HepG2 (cell line): ENCODE measurements around the gene MORN5. TPM values are rescaled to one million over a fixed set of nuclear protein-coding genes. Genes with fewer than 3 reads are reported as not detected.

Experiments used
- ATAC-seq: fragments of 200-7000 bp; cut with Tn5 transposase; 3 replicates; pipeline ENCODE4 v1.9.1; 2020; ENCODE audit warnings: mild to moderate bottlenecking, moderate library complexity
- BruUV-seq: library from RNA; stranded (reverse); fragments of 400-500 nt; replicated peaks from 2 replicates; lab custom pipeline; 2021; lab: Mats Ljungman, UMichigan
- CTCF ChIA-PET: fragments of 300-600 bp; formaldehyde crosslinking; extraction: SDS; loops from one replicate; lab custom pipeline; 2021; ENCODE audit warnings: low total read pairs, inconsistent platforms, low intra/inter-chr PET ratio; lab: Yijun Ruan, JAX
- POLR2A ChIA-PET: fragments of 350-600 bp; sonication (Branson Sonifier 250); formaldehyde crosslinking; loops from one replicate; lab custom pipeline; 2020; ENCODE audit warnings: antibody characterized with exemption, inconsistent platforms; lab: Yijun Ruan, JAX
- DNase-seq: peaks from one replicate; pipeline ENCODE4 v3.0.0-alpha.2; 2015; ENCODE audit warnings: low spot score
- FAIRE-seq: peaks from 3 replicates; lab custom pipeline; 2011; peaks lifted over from hg19 to GRCh38; lab: Jason Lieb, UNC
- H2AFZ ChIP-seq: one replicate; pipeline ENCODE4 v1.6.1; 2011; ENCODE audit warnings: low read length, inconsistent platforms
- H3K27ac ChIP-seq: fragments of 300-600 bp; 3 replicates; pipeline ENCODE4 v1.8.0; 2011; ENCODE audit warnings: mixed run types, mild to moderate bottlenecking, mixed read lengths, low read length, inconsistent platforms; ENCODE audit not compliant: insufficient read depth; ENCODE audit errors: extremely low read length
- H3K27me3 ChIP-seq, 2 experiments: fragments of 200-600 bp in 1 of 2; 2 replicates in 1 of 2; 3 replicates in 1 of 2; pipeline versions ENCODE4 v1.6.0 to v1.8.0; 2011; ENCODE audit warnings: low read length in 2 of 2, mild to moderate bottlenecking in 2 of 2, moderate library complexity in 2 of 2, inconsistent platforms in 1 of 2; ENCODE audit not compliant: insufficient read depth in 2 of 2, control insufficient read depth in 1 of 2
- H3K36me3 ChIP-seq, 2 experiments: fragments of 200-600 bp in 1 of 2; replicated peaks in 1 of 2; 2 replicates in 1 of 2; 3 replicates in 1 of 2; pipeline versions ENCODE4 v1.5.1 to v1.8.0; 2011; ENCODE audit warnings: low read length in 2 of 2, inconsistent platforms in 1 of 2; ENCODE audit not compliant: insufficient read depth in 2 of 2, control insufficient read depth in 1 of 2
- H3K4me1 ChIP-seq: 2 replicates; pipeline ENCODE4 v1.5.1; 2012; ENCODE audit warnings: low read length, inconsistent platforms; ENCODE audit not compliant: insufficient read depth
- H3K4me2 ChIP-seq: 2 replicates; pipeline ENCODE4 v1.6.0; 2011; ENCODE audit warnings: low read depth, low read length, inconsistent platforms
- H3K4me3 ChIP-seq, 3 experiments: fragments of 200-600 bp in 1 of 3; sonication (generic), shearing (Covaris generic) in 1 of 3; replicated peaks in 1 of 3; 2 replicates each; pipeline ENCODE4 v1.5.1; 2011 to 2016; ENCODE audit warnings: low read length in 3 of 3, inconsistent platforms in 2 of 3, low read depth in 2 of 3, mild to moderate bottlenecking in 2 of 3, control low read depth in 1 of 3, mixed read lengths in 1 of 3; ENCODE audit not compliant: insufficient read depth in 1 of 3
- H3K79me2 ChIP-seq: one replicate; pipeline ENCODE4 v1.6.1; 2011; ENCODE audit warnings: low read length, inconsistent platforms; ENCODE audit not compliant: insufficient read depth
- H3K9ac ChIP-seq: 2 replicates; pipeline ENCODE4 v1.6.0; 2011; ENCODE audit warnings: mild to moderate bottlenecking, low read depth, low read length, inconsistent platforms; ENCODE audit not compliant: insufficient read depth
- H3K9me3 ChIP-seq: 2 replicates; pipeline ENCODE4 v1.5.1; 2012; ENCODE audit warnings: mild to moderate bottlenecking, low read length
- H4K20me1 ChIP-seq: 2 replicates; pipeline ENCODE4 v1.6.0; 2011; ENCODE audit warnings: inconsistent platforms, mild to moderate bottlenecking, low read length, moderate library complexity; ENCODE audit not compliant: insufficient read depth
- CBX2 ChIP-seq, 2 experiments: fragments of 200-600 bp in 1 of 2; sonication (generic); formaldehyde crosslinking in 1 of 2; IDR thresholded peaks; 2 replicates each; pipeline versions ENCODE4 v1.7.0 to v1.8.1; 2018 to 2022; ENCODE audit warnings: low read depth in 2 of 2, low read length in 1 of 2, mild to moderate bottlenecking in 1 of 2, missing genetic modification reagents in 1 of 2
- HNRNPL ChIP-seq: fragments of 200-400 bp; formaldehyde crosslinking; IDR thresholded peaks from 2 replicates; pipeline ENCODE4 v1.6.1; 2017; ENCODE audit warnings: mild to moderate bottlenecking, low read depth, low read length
- MXI1 ChIP-seq: IDR thresholded peaks from 3 replicates; pipeline ENCODE4 v1.6.1; 2012; ENCODE audit warnings: low read depth, low read length, inconsistent platforms, borderline replicate concordance
- NCOA2 ChIP-seq: sonication (generic); formaldehyde crosslinking; IDR thresholded peaks from 2 replicates; pipeline ENCODE4 v1.8.0; 2022; ENCODE audit warnings: inconsistent platforms
- NFYB ChIP-seq: sonication (generic); formaldehyde crosslinking; IDR thresholded peaks from 2 replicates; pipeline ENCODE4 v1.4.0; 2020; ENCODE audit warnings: missing genetic modification reagents
- TCF7 ChIP-seq: sonication (generic); IDR thresholded peaks from 2 replicates; pipeline ENCODE4 v1.6.1; 2016; ENCODE audit warnings: antibody characterized with exemption, low read depth
- ZMAT3 ChIP-seq: sonication (generic); formaldehyde crosslinking; conservative IDR thresholded peaks from 2 replicates; pipeline ENCODE4 v1.7.0; 2021; ENCODE audit warnings: missing genetic modification reagents
- WGBS: methylation state at CpG from one replicate; pipeline ENCODE4 v1.1.6; 2017; ENCODE audit warnings: low lambda C conversion rate; 5-methylcytosine and 5-hydroxymethylcytosine counted together
- in situ Hi-C: cut with HindIII; loops from 2 replicates; pipeline ENCODE4 v1.10.0; 2017; ENCODE audit warnings: low pct_unique_long_range_greater_than_20kb; ENCODE audit not compliant: extremely low pct_ligation_motif_present
- intact Hi-C: fragments of 100-400 bp; cut with micrococcal nuclease; formaldehyde crosslinking; loops from one replicate; pipeline ENCODE4 v1.10.0; 2022; ENCODE audit not compliant: unreplicated experiment
- polyA plus RNA-seq, 8 experiments: library from polyadenylated mRNA; depleted of rRNA in 3 of 8; stranded (reverse) in 7 of 8; unstranded in 1 of 8; fragments of >200 nt; fragmentation: Illumina TruSeq in 4 of 8; extraction: Trizol in 4 of 8; gene quantifications; 2 replicates each; pipeline versions ENCODE4 v1.2.1 to v1.2.3, GENCODE V29; 2011 to 2016; ENCODE audit warnings: low read depth in 4 of 8, missing spikeins in 1 of 8, mixed read lengths in 1 of 8; ENCODE audit not compliant: insufficient read depth in 1 of 8
- total RNA-seq, 5 experiments: library from RNA; depleted of rRNA; stranded (reverse); fragments of >200 nt; fragmentation: Illumina TruSeq; extraction: Trizol; gene quantifications; 2 replicates each; pipeline ENCODE4 v1.2.3, GENCODE V29; 2016; ENCODE audit warnings: low read depth in 1 of 5
- TF ChIP-seq, protein P1 (sequence below): sonication (generic); formaldehyde crosslinking; IDR thresholded peaks from 2 replicates; pipeline ENCODE4 v1.4.0; 2020; ENCODE audit warnings: mild to moderate bottlenecking, missing genetic modification reagents, borderline replicate concordance
- TF ChIP-seq, protein P2 (sequence below): sonication (generic); formaldehyde crosslinking; IDR thresholded peaks from 2 replicates; pipeline ENCODE4 v1.4.0; 2020; ENCODE audit warnings: mild to moderate bottlenecking, missing genetic modification reagents

Gene MORN5
- total and polyA plus RNA-seq, 2 of the 13 experiments (the other 11 are each of a cell fraction or from before 2014, with no cell fraction given): not detected

DNA sequence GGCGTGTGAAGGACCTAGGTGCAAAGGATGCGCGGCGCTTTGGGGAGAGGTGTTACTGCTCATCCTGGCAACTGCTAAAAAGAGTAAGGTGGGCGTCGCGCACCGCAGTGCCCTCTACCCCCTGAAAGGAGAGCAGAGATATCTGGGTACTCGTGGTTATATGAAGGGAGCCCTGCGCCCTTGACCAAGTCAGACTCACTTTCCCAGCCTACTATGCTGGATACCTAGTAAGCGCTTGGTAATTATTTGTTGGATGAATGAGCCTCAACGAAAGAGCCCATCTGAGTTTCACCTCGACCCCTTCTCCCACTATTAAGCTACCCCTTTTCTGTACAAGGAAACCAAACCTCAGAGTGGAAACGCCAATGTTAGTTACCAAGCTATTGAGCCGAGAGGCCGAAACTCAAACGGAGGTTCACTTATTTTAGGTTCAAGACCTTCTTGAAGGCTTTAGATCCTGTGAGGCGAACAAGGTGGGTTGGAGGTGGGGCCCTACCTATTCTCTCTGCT is 61.0 kb downstream of the MORN5 start:
- in situ Hi-C loops: no loop called here
- no peak for FAIRE-seq

GRCh38 chr9:122221183-122221811 is 61.6 kb downstream of the MORN5 start:
- DNase-seq (peak; percentile 21), FAIRE-seq (no peak), ATAC-seq (peak; percentile 45)
- no peaks in the 10 kb centered on the region for H4K20me1 ChIP-seq
- intact Hi-C loops (no loop called here), in situ Hi-C loops (no loop called here)
- POLR2A ChIA-PET: no interaction called here
- H3K27me3 ChIP-seq: peaks cover 8 to 89% of the 10 kb centered on the region in 2 experiments; a peak in 4 of 5 replicates
- CTCF ChIA-PET: no interaction called here
- peak overlapping the region; percentile 83 for H3K4me2 ChIP-seq
- H3K27ac ChIP-seq: no peak overlapping the region
- no peaks in the 10 kb centered on the region for H3K79me2 ChIP-seq
- 2% methylated on average over 16 of the region's 27 CpGs for whole genome bisulfite sequencing
- H3K4me1 ChIP-seq: peaks cover 48% of the 10 kb centered on the region
- no peak overlapping the region for H3K9ac ChIP-seq
- H3K36me3 ChIP-seq: no peaks in the 10 kb centered on the region
- no peaks in the 10 kb centered on the region for H3K9me3 ChIP-seq
- H3K4me3 ChIP-seq: peak overlapping the region; percentile 43 to 57 (median 52); a peak in 5 of 6 replicates
- BruUV-seq: no TSS peak
- no peak overlapping the region for H2AFZ ChIP-seq
- TF ChIP-seq HNRNPL: no peak
- TF ChIP-seq ZMAT3: no peak
- TF ChIP-seq, protein P1, sequence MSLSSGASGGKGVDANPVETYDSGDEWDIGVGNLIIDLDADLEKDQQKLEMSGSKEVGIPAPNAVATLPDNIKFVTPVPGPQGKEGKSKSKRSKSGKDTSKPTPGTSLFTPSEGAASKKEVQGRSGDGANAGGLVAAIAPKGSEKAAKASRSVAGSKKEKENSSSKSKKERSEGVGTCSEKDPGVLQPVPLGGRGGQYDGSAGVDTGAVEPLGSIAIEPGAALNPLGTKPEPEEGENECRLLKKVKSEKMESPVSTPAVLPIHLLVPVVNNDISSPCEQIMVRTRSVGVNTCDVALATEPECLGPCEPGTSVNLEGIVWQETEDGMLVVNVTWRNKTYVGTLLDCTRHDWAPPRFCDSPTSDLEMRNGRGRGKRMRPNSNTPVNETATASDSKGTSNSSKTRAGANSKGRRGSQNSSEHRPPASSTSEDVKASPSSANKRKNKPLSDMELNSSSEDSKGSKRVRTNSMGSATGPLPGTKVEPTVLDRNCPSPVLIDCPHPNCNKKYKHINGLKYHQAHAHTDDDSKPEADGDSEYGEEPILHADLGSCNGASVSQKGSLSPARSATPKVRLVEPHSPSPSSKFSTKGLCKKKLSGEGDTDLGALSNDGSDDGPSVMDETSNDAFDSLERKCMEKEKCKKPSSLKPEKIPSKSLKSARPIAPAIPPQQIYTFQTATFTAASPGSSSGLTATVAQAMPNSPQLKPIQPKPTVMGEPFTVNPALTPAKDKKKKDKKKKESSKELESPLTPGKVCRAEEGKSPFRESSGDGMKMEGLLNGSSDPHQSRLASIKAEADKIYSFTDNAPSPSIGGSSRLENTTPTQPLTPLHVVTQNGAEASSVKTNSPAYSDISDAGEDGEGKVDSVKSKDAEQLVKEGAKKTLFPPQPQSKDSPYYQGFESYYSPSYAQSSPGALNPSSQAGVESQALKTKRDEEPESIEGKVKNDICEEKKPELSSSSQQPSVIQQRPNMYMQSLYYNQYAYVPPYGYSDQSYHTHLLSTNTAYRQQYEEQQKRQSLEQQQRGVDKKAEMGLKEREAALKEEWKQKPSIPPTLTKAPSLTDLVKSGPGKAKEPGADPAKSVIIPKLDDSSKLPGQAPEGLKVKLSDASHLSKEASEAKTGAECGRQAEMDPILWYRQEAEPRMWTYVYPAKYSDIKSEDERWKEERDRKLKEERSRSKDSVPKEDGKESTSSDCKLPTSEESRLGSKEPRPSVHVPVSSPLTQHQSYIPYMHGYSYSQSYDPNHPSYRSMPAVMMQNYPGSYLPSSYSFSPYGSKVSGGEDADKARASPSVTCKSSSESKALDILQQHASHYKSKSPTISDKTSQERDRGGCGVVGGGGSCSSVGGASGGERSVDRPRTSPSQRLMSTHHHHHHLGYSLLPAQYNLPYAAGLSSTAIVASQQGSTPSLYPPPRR (CRISPR knock-in tag): no peak
- TF ChIP-seq TCF7: no peak
- no peak for TF ChIP-seq NFYB
- no peak for TF ChIP-seq MXI1
- TF ChIP-seq, protein P2, sequence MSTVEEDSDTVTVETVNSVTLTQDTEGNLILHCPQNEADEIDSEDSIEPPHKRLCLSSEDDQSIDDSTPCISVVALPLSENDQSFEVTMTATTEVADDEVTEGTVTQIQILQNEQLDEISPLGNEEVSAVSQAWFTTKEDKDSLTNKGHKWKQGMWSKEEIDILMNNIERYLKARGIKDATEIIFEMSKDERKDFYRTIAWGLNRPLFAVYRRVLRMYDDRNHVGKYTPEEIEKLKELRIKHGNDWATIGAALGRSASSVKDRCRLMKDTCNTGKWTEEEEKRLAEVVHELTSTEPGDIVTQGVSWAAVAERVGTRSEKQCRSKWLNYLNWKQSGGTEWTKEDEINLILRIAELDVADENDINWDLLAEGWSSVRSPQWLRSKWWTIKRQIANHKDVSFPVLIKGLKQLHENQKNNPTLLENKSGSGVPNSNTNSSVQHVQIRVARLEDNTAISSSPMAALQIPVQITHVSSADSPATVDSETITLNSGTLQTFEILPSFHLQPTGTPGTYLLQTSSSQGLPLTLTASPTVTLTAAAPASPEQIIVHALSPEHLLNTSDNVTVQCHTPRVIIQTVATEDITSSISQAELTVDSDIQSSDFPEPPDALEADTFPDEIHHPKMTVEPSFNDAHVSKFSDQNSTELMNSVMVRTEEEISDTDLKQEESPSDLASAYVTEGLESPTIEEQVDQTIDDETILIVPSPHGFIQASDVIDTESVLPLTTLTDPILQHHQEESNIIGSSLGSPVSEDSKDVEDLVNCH (CRISPR knock-in tag): no peak

More for the DNA sequence above, 61.0 kb downstream of the MORN5 start:
- H3K9ac ChIP-seq: no peak overlapping the region
- intact Hi-C loops: no loop called here
- H3K79me2 ChIP-seq: no peaks in the 10 kb centered on the region
- peak overlapping the region; percentile 83 for H3K4me2 ChIP-seq
- BruUV-seq: no TSS peak
- CTCF ChIA-PET: no interaction called here
- peak overlapping the region; percentile 43 to 57 (median 52); a peak in 2 of 6 replicates for H3K4me3 ChIP-seq
- WGBS: 67% methylated on average over 18 of the region's 18 CpGs
- H3K9me3 ChIP-seq: no peaks in the 10 kb centered on the region
- peaks cover 48% of the 10 kb centered on the region for H3K4me1 ChIP-seq
- no peak overlapping the region for H3K27ac ChIP-seq
- peaks cover 8 to 89% of the 10 kb centered on the region in 2 experiments; a peak in 4 of 5 replicates for H3K27me3 ChIP-seq
- no peak for DNase-seq
- no peaks in the 10 kb centered on the region for H4K20me1 ChIP-seq
- no peak for TF ChIP-seq NCOA2
- TF ChIP-seq CBX2 (IDR thresholded peaks at IDR 0.05; ENCODE audit: low read depth, low read length): peak; percentile 51; the same call in 1 of the 2 replicates
- TF ChIP-seq CBX2 (CRISPR knock-in tag; IDR thresholded peaks at IDR 0.05; ENCODE audit: low read depth): no peak
- TF ChIP-seq, all 625 proteins: peak for 1
- H3K36me3 ChIP-seq: no peaks in the 10 kb centered on the region
- H2AFZ ChIP-seq: no peak overlapping the region
- POLR2A ChIA-PET: no interaction called here
- ATAC-seq: no peak
